GM12878 (cell line): ENCODE measurements around the gene ACBD7.

Experiments
- CTCF ChIP-seq, 3 experiments: IDR thresholded peaks in 2 of 3; conservative IDR thresholded peaks in 1 of 3; 2 replicates each; pipeline ENCODE4 v1.5.1; 2011; ENCODE audit warnings: low read depth in 3 of 3, low read length in 3 of 3, mild to moderate bottlenecking in 3 of 3, control low read depth in 2 of 3, moderate library complexity in 2 of 3, inconsistent platforms in 1 of 3, mixed read lengths in 1 of 3; ENCODE audit not compliant: control insufficient read depth in 2 of 3, insufficient read depth in 1 of 3; ENCODE audit errors: extremely low read depth in 1 of 3
- EGR1 ChIP-seq, 2 experiments: IDR thresholded peaks; 1 replicate in 1 of 2; 2 replicates in 1 of 2; pipeline ENCODE4 v1.6.1; 2011 to 2012; ENCODE audit warnings: low read depth in 2 of 2, low read length in 2 of 2, borderline replicate concordance in 1 of 2, mild to moderate bottlenecking in 1 of 2, moderate library complexity in 1 of 2
- ELK1 ChIP-seq: IDR thresholded peaks from 2 replicates; pipeline ENCODE4 v1.6.1; 2012; ENCODE audit warnings: low read depth, low read length, improper control_type of control experiment
- FOS ChIP-seq: IDR thresholded peaks from 3 replicates; pipeline ENCODE4 v1.6.1; 2011; ENCODE audit warnings: borderline replicate concordance; ENCODE audit not compliant: insufficient read length; ENCODE audit errors: extremely low read depth
- HCFC1 ChIP-seq: fragments of 150-350 bp; IDR thresholded peaks from 2 replicates; pipeline ENCODE4 v1.6.1; 2014; ENCODE audit warnings: low read length
- HDAC6 ChIP-seq: fragments of 200-600 bp; sonication (generic); IDR thresholded peaks from one replicate; pipeline ENCODE4 v1.8.0; 2017; ENCODE audit warnings: antibody characterized with exemption; ENCODE audit not compliant: unreplicated experiment
- MEF2A ChIP-seq: IDR thresholded peaks from 2 replicates; pipeline ENCODE4 v1.6.1; 2011; ENCODE audit warnings: low read depth, mild to moderate bottlenecking, low read length, moderate library complexity; ENCODE audit not compliant: insufficient read depth
- NFIC ChIP-seq: IDR thresholded peaks from 2 replicates; pipeline ENCODE4 v1.6.1; 2012; ENCODE audit warnings: low read depth, mild to moderate bottlenecking, inconsistent platforms, low read length, moderate library complexity
- POLR2A ChIP-seq: IDR thresholded peaks from 2 replicates; pipeline ENCODE4 v1.6.1; 2011; ENCODE audit warnings: low read depth, mild to moderate bottlenecking, low read length
- POLR2AphosphoS5 ChIP-seq: IDR thresholded peaks from 2 replicates; pipeline ENCODE4 v1.6.1; 2011; ENCODE audit warnings: mild to moderate bottlenecking, low read length, inconsistent platforms
- RAD21 ChIP-seq: IDR thresholded peaks from 2 replicates; pipeline ENCODE4 v1.6.1; 2011; ENCODE audit warnings: mild to moderate bottlenecking, low read depth, low read length, moderate library complexity; ENCODE audit not compliant: insufficient read depth
- REST ChIP-seq: IDR thresholded peaks from 2 replicates; pipeline ENCODE4 v1.6.1; 2012; ENCODE audit warnings: mild to moderate bottlenecking, low read depth, low read length

- TF ChIP-seq CTCF (IDR thresholded peaks at IDR 0.05 in 2 of 3, conservative IDR thresholded peaks at IDR 0.05 in 1 of 3; ENCODE audit: control insufficient read depth in 2 of 3, extremely low read depth in 1 of 3, insufficient read depth in 1 of 3, low read depth in 3 of 3, low read length in 3 of 3): no peak
- no peak for TF ChIP-seq POLR2A
- TF ChIP-seq HDAC6: no peak
- TF ChIP-seq REST: no peak
- no peak for TF ChIP-seq EGR1 (IDR thresholded peaks at IDR 0.05; ENCODE audit: borderline replicate concordance in 1 of 2, low read depth in 2 of 2, low read length in 2 of 2)
- no peak for TF ChIP-seq RAD21
- no peak for TF ChIP-seq HCFC1
- no peak for TF ChIP-seq MEF2A
- TF ChIP-seq NFIC: no peak
- TF ChIP-seq POLR2AphosphoS5: no peak
- TF ChIP-seq FOS: no peak
- TF ChIP-seq ELK1: no peak
Measured at GRCh38 chr10:15068802-15069201, 19.8 kb downstream of the ACBD7 start.
